ENCODE data around the gene BCL2A1. TPM values are rescaled to one million over a fixed set of nuclear protein-coding genes. Genes with fewer than 3 reads are reported as not detected.

The BCL2A1 gene
- total RNA-seq, 1 experiment from 2014 or later: 16.9 TPM

DNA sequence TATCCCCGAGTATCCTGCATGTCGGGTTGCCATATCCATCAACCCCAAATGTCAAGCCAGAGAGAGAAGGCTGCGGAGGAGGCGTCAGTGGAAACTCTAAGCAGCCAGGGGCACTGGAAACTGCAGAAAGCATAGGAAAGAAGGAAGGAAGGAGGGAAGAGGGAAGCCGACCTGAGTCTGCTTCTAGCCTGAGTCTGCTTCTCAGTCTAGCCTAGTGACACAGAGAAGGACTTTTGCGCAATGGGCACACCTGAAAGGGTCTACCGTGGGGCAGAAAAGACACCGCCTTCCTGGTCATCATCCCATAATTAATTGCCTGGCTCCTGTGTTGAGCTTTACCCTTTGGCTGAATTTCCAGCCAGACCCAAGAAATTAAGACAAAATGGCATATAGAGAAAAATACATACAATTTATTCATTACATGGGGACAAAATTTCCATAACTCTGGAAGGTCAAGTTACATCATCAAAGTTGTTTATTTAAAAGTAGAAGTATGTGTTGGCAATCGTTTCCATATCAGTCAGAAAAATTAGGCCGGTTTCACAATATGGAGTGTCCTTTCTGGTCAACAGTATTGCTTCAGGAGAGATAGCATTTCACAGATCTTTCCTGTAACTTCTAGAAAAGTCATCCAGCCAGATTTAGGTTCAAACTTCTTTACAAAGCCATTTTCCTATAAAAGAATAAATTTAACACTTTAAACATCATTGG is 10.3 kb downstream of the BCL2A1 start:
- H3K4me3 ChIP-seq (ENCODE audit: low read length): no peak overlapping the region
- no peaks in the 10 kb centered on the region for H3K9me2 ChIP-seq (replicated peaks; ENCODE audit: low read length)
- H3F3A ChIP-seq (ENCODE audit: low read length, unreplicated experiment): no peaks in the 10 kb centered on the region
- no peak overlapping the region for H3K9ac ChIP-seq (ENCODE audit: low read length)
- no TSS peak for BruUV-seq (replicated peaks)
- H3K36me3 ChIP-seq (ENCODE audit: low read depth, low read length): no peaks in the 10 kb centered on the region
- no peaks in the 10 kb centered on the region for H3K9me3 ChIP-seq (ENCODE audit: low read length)
- no peak overlapping the region for H3K4me2 ChIP-seq (ENCODE audit: low read length)
- ATAC-seq (no peak), DNase-seq (no peak)
- ChIA-PET CTCF (no interaction called here), POLR2A (ENCODE audit: unreplicated experiment) (interaction anchor here (0.6 kb wide), 2 partner anchors 19 to 789 kb away, joined by 3 to 4 read pairs; no protein-coding TSS in a partner anchor)
- TF ChIP-seq, protein P1, sequence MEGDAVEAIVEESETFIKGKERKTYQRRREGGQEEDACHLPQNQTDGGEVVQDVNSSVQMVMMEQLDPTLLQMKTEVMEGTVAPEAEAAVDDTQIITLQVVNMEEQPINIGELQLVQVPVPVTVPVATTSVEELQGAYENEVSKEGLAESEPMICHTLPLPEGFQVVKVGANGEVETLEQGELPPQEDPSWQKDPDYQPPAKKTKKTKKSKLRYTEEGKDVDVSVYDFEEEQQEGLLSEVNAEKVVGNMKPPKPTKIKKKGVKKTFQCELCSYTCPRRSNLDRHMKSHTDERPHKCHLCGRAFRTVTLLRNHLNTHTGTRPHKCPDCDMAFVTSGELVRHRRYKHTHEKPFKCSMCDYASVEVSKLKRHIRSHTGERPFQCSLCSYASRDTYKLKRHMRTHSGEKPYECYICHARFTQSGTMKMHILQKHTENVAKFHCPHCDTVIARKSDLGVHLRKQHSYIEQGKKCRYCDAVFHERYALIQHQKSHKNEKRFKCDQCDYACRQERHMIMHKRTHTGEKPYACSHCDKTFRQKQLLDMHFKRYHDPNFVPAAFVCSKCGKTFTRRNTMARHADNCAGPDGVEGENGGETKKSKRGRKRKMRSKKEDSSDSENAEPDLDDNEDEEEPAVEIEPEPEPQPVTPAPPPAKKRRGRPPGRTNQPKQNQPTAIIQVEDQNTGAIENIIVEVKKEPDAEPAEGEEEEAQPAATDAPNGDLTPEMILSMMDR (conservative IDR thresholded peaks at IDR 0.05; ENCODE audit: low read depth, low read length): no peak
- TF ChIP-seq EZH2 (IDR thresholded peaks at IDR 0.05; ENCODE audit: low read length, unreplicated experiment) (no peak), EZH2phosphoT487 (IDR thresholded peaks at IDR 0.05; ENCODE audit: borderline replicate concordance, low read length) (no peak)
- H4K20me1 ChIP-seq (ENCODE audit: low read length): no peaks in the 10 kb centered on the region
- no peak overlapping the region for H3K27ac ChIP-seq (ENCODE audit: low read length)
- no peak overlapping the region for H2AFZ ChIP-seq (ENCODE audit: low read length)
- intact Hi-C loops (cut with micrococcal nuclease): no loop called here
- H3K4me1 ChIP-seq (ENCODE audit: insufficient read depth, low read length): peaks cover 5% of the 10 kb centered on the region
- no peaks in the 10 kb centered on the region for H3K27me3 ChIP-seq (ENCODE audit: low read length)
- peaks cover 6% of the 10 kb centered on the region; the same call in 1 of the 2 replicates for H3K79me2 ChIP-seq (ENCODE audit: low read length)

DNA sequence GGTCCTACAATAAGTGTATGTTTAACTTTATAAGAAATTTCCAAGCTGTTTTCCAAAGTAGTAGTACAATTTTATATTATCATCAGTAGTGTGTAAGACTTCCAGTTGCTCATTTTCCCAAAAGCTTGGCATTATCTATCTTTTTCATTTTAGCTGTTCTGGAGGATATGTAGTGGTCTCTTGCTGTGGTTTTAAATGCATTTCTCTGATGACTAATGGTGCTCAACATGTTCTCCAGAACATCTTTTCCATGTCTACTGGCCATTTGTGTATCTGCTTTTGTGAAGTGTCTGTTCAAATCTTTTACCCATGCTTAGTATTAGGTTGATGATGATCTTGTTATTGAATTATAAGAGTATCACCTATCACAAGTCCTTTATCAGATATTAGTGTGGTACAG is 13.3 kb downstream of the BCL2A1 start:
- CTCF ChIA-PET: no interaction called here
- H4K20me1 ChIP-seq (ENCODE audit: low read length): no peaks in the 10 kb centered on the region
- POLR2A ChIA-PET (ENCODE audit: unreplicated experiment): no interaction called here
- no peaks in the 10 kb centered on the region for H3K4me1 ChIP-seq (ENCODE audit: insufficient read depth, low read length)
- ATAC-seq (no peak), DNase-seq (no peak)
- TF ChIP-seq EZH2 (IDR thresholded peaks at IDR 0.05; ENCODE audit: low read length, unreplicated experiment) (no peak), EZH2phosphoT487 (IDR thresholded peaks at IDR 0.05; ENCODE audit: borderline replicate concordance, low read length) (no peak)
- TF ChIP-seq, protein P1 (conservative IDR thresholded peaks at IDR 0.05; ENCODE audit: low read depth, low read length): no peak
- no peak overlapping the region for H3K4me3 ChIP-seq (ENCODE audit: low read length)
- H3F3A ChIP-seq (ENCODE audit: low read length, unreplicated experiment): no peaks in the 10 kb centered on the region
- no peaks in the 10 kb centered on the region for H3K79me2 ChIP-seq (ENCODE audit: low read length)
- H3K9me2 ChIP-seq (replicated peaks; ENCODE audit: low read length): no peaks in the 10 kb centered on the region
- no peak overlapping the region for H2AFZ ChIP-seq (ENCODE audit: low read length)
- H3K27me3 ChIP-seq (ENCODE audit: low read length): no peaks in the 10 kb centered on the region
- H3K4me2 ChIP-seq (ENCODE audit: low read length): no peak overlapping the region
- intact Hi-C loops (cut with micrococcal nuclease): no loop called here
- H3K36me3 ChIP-seq (ENCODE audit: low read depth, low read length): no peaks in the 10 kb centered on the region
- H3K27ac ChIP-seq (ENCODE audit: low read length): no peak overlapping the region
- H3K9ac ChIP-seq (ENCODE audit: low read length): no peak overlapping the region
- H3K9me3 ChIP-seq (ENCODE audit: low read length): no peaks in the 10 kb centered on the region
- BruUV-seq (replicated peaks): no TSS peak

DNA sequence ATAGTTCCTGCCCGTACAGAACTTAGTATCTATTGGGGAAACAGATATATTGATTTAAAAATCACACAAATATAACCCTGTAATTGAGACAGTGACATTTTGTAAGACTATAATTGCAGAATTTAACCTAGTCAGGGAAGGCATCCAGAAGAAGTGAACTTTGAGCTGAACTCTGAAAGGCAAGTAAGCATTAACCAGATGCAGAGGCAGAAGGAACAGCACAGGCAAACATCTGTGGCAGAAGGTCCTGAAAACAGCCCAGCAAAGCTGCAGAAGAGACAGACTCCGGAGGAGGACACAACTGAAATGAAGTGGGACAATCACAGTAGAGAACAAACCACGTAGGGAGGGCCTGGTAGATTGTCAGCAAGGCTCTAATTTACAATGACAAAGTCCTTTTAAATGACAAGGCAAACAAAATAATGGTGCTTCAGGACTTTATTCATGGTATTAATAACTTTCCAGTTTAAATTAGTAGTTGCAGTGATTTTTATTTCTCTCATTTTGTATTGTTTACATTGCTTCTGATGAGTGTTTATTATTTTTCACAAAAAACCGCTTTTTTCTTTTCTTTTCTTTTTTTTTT is 14.5 kb downstream of the BCL2A1 start:
- H3K79me2 ChIP-seq (ENCODE audit: low read length): no peaks in the 10 kb centered on the region
- H3K9ac ChIP-seq (ENCODE audit: low read length): no peak overlapping the region
- H3K4me3 ChIP-seq (ENCODE audit: low read length): no peak overlapping the region
- no peaks in the 10 kb centered on the region for H3F3A ChIP-seq (ENCODE audit: low read length, unreplicated experiment)
- ChIA-PET POLR2A (ENCODE audit: unreplicated experiment) (no interaction called here), CTCF (no interaction called here)
- no peak for DNase-seq
- TF ChIP-seq, protein P1 (conservative IDR thresholded peaks at IDR 0.05; ENCODE audit: low read depth, low read length): no peak
- no peak for TF ChIP-seq EZH2phosphoT487 (IDR thresholded peaks at IDR 0.05; ENCODE audit: borderline replicate concordance, low read length)
- TF ChIP-seq EZH2 (IDR thresholded peaks at IDR 0.05; ENCODE audit: low read length, unreplicated experiment): no peak
- no TSS peak for BruUV-seq (replicated peaks)
- no peak overlapping the region for H3K27ac ChIP-seq (ENCODE audit: low read length)
- H3K4me1 ChIP-seq (ENCODE audit: insufficient read depth, low read length): no peaks in the 10 kb centered on the region
- H3K36me3 ChIP-seq (ENCODE audit: low read depth, low read length): no peaks in the 10 kb centered on the region
- H3K9me3 ChIP-seq (ENCODE audit: low read length): no peaks in the 10 kb centered on the region
- no peaks in the 10 kb centered on the region for H4K20me1 ChIP-seq (ENCODE audit: low read length)
- H3K9me2 ChIP-seq (replicated peaks; ENCODE audit: low read length): no peaks in the 10 kb centered on the region
- H2AFZ ChIP-seq (ENCODE audit: low read length): no peak overlapping the region
- H3K4me2 ChIP-seq (ENCODE audit: low read length): no peak overlapping the region
- H3K27me3 ChIP-seq (ENCODE audit: low read length): no peaks in the 10 kb centered on the region
- intact Hi-C loops (cut with micrococcal nuclease): no loop called here
- no peak for ATAC-seq
